WI38 (cell line): ENCODE results near the gene KDM5C.

ENCODE experiments used
- H3K4me3 ChIP-seq: 2 replicates; pipeline ENCODE4 v1.5.1; 2011; ENCODE audit warnings: low read depth, mild to moderate bottlenecking, control low read depth, low read length
- CTCF ChIP-seq: IDR thresholded peaks from 2 replicates; pipeline ENCODE4 v1.5.1; 2012; ENCODE audit warnings: low read depth, mild to moderate bottlenecking, control low read depth, low read length

KDM5C gene

DNA sequence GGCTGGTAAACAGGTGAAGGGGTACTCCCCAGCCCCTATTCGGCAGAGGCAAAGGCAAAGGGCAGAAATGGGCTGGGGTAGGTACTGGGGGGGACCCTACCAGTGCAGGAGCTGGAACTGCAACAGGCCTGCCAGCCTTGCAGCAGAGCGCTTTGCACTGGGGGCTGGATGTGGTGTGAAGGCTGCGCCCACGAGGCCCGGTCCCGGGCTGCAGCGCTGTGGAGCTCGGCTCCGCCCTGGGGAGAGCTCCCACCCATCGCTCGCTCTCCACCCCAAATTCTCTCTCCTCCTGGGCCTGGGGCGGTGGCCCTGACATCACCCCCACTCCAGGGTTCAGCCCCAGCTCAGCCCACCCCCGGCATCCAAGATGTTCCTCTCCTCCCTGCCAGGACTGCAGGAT, 32.2 kb upstream of the KDM5C start:
- TF ChIP-seq CTCF: no peak
- H3K4me3 ChIP-seq: no peak overlapping the region

GRCh38 chrX:53256446-53257041, 31.5 kb upstream of the KDM5C start:
- H3K4me3 ChIP-seq: no peak overlapping the region
- TF ChIP-seq CTCF: no peak

GRCh38 chrX:53255738-53256191, 30.8 kb upstream of the KDM5C start:
- TF ChIP-seq CTCF: no peak
- no peak overlapping the region for H3K4me3 ChIP-seq

DNA sequence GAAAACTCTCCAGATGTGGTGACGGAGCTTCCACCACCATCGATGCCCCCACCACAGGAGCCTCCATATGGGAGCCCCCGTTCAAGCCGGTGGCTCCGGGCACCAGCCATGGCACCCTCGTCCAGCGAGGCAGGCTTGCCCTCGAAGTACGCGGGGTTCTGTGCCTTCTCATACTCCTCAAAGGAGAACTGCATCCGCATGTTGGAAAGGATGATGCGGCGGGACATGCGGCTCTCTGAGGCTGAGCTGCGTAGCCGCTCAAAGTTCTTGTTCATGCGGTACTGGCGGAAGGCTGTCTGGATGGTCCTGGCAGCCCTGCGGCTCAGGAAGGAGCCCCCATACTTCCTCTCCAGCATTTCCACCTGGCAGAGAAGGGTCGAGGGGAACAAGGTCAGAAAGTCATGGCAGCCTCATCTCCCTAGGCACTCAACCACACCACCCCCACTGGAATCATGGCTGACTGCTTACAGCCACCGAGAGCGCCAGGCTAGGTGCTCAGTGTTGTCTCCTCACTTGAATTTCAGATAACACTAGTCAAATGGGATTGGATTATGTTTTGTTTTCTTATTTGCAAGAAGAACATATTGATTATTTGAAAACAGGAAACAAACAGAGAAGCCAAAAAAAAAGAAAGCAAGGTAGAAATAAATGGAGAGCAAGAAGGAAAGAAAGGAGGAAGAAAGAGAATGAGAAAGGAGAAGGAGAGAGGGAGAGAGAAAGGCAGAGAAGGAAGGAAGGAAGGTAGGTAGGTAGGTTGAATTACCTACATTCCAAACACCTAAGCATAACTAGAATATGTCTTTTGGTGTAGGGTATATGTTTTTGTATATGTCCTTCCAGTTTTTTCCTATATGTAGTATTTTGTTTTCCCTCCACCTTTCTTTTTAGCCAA, 29.8 kb upstream of the KDM5C start:
- TF ChIP-seq CTCF: no peak
- no peak overlapping the region for H3K4me3 ChIP-seq

- no peak for TF ChIP-seq CTCF
- no peak overlapping the region for H3K4me3 ChIP-seq
Measured at GRCh38 chrX:53253293-53254020, 28.4 kb upstream of the KDM5C start.

GRCh38 chrX:53251307-53251706, 26.3 kb upstream of the KDM5C start:
- no peak for TF ChIP-seq CTCF

More at GRCh38 chrX:53251307-53251706, 26.3 kb upstream of the KDM5C start:
- no peak overlapping the region for H3K4me3 ChIP-seq
